ENCODE measurements around the gene C4orf46.

The C4orf46 gene

GRCh38 chr4:158617956-158618355 is 53.7 kb downstream of the C4orf46 start:
- H3K9me3 ChIP-seq (ENCODE audit: control insufficient read depth, insufficient read depth, low read length): no peaks in the 10 kb centered on the region
- no peaks in the 10 kb centered on the region for H3K27me3 ChIP-seq (ENCODE audit: control insufficient read depth, insufficient read depth, low read length)
- no peak overlapping the region for H3K4me3 ChIP-seq (ENCODE audit: low read length)
- H3K4me1 ChIP-seq (ENCODE audit: control insufficient read depth, insufficient read depth, low read length): no peaks in the 10 kb centered on the region
- no peak for DNase-seq (ENCODE audit: low read depth, low spot score)
- H3K36me3 ChIP-seq (ENCODE audit: control insufficient read depth, insufficient read depth, low read length): no peaks in the 10 kb centered on the region
- no peak overlapping the region for H3K27ac ChIP-seq (ENCODE audit: low read length)

All from iPS DF 6.9 (cell line).